ENCODE data around the gene MMS22L.

- no peak for TF ChIP-seq EZH2phosphoT487 (IDR thresholded peaks at IDR 0.05; ENCODE audit: borderline replicate concordance, low read length)
- no peak for TF ChIP-seq EZH2 (IDR thresholded peaks at IDR 0.05; ENCODE audit: low read length, unreplicated experiment)
Measured at GRCh38 chr6:97128507-97128906, 154.5 kb downstream of the MMS22L start.
